Measurements from ENCODE around the gene FHL2.

Gene FHL2

DNA sequence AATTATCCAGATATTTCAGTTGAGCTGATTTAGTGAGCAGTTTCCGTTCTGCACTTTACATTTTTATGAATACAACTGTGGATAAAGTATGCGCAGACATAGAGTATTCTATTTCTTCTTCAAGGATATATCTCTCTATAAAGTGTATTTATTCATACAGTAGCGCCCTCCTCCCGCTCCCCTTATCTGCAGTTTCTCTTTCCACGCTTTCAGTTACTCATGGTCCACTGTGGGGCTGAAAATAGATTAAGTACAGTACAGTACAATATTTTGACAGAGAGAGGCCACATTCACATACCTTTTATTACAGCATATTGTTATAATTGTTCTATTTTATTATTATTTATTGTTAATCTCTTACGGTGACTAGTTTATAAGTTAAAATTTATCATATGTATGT, 19.7 kb upstream of the FHL2 start:
- no peak for DNase-seq

DNA sequence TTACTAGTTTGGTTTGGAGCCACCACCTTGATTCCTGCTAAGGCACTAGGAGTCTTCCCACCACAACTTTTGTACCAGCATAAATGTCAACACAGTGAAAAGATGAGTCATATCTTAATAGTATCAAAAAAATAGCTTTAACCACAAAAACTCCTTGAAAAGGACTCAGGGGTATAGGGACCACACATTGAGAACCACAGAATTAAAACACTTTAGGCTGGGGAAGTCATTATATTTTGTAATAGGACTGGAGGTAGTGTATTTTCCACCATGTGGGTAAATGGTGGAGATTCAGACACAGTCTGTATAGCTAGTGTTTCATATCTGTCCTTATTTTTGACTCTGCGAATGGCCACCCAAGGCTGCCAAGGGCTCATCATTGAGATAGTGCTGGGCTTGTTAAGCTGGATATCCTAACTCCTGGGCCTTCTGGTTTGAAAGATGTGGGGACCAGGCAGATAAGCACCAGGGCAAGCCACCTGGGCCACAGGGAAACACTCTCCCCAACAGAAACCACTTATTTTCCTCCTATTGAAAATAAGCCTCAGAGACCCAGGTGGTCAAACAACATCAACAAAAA, 19.1 kb upstream of the FHL2 start:
- DNase-seq = no peak

DNA sequence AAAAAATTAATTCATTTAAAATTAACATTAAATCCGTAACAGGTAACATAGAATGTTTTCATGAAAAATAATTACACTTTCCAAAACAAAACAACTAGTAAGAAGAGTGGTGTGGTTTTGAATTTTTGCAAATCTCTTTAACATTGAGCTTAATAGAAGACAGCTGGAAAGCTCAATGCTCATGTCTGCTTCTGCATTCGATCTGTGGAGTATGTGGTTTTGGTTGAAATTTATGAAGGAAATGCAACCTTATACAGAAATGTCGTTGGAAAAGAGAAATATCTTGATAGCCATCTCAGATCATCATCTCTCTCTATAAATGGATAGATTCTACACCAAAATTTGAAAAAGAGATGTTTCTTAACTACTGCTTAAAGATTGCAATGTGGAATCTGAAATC, 17.3 kb upstream of the FHL2 start:
- no peak for DNase-seq

GRCh38 chr2:105415007-105415406, 16.2 kb upstream of the FHL2 start:
- DNase-seq = no peak

DNA sequence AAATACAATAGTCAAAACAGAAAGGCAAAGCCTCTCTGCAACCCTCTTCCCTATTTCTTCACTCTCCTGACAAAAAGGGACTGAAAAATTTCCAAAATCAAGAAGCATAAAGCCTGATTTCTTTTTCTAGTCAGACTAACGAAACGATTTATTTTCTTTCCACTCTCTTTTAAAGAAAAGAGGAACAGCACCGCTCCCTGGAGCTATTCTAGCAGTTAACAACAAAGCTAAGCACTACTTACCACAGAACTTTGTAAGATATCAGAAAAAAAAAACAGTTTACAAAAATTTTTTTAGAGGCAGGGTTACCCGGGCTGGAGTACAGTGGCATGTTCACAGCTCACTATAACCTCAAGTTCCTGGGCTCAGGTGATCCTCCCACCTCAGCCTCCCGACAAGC, 14.4 kb upstream of the FHL2 start:
- DNase-seq = no peak

GRCh38 chr2:105412584-105412983, 13.7 kb upstream of the FHL2 start:
- DNase-seq = no peak

GRCh38 chr2:105411720-105412407, 13.0 kb upstream of the FHL2 start:
- no peak for DNase-seq

GRCh38 chr2:105410554-105410953, 11.7 kb upstream of the FHL2 start:
- DNase-seq = no peak

GRCh38 chr2:105409717-105410116, 10.9 kb upstream of the FHL2 start:
- DNase-seq = no peak

DNA sequence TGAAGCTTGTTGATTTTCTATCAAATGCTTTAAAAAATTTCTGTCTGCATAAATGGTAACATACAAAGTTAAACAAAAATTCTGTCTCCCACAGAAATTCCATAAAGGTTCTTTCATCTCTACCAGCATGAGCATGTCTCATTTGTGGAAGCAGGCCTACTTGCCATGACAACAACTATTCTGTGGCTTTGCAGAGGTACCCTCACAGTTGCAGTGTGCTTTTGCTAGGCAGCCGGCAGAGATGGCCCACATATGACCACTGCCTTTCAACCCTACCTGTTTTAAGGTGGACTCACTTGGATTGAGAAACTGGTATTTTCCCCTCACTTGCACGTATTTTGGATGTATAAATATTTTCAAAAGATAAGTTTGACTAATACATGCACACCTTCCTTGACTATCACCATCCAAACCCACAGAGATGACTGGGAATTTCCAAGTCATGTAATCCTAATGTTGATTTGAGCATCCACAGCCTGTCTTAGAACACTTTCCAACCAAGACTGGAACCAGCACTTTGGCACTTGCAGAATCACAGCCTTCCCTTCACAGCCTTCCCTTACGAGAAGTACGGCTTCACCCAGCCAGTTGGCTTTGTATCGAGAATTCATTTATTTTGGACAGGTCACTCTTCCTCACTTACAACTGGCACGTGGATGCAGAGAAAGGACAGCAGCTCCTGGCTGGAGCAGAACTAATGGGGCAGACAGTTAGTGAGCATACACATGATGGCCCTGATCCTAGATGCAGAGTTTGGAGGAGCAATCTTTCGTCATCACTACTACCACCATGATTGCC, 9.3 kb upstream of the FHL2 start:
- no peak for DNase-seq

DNA sequence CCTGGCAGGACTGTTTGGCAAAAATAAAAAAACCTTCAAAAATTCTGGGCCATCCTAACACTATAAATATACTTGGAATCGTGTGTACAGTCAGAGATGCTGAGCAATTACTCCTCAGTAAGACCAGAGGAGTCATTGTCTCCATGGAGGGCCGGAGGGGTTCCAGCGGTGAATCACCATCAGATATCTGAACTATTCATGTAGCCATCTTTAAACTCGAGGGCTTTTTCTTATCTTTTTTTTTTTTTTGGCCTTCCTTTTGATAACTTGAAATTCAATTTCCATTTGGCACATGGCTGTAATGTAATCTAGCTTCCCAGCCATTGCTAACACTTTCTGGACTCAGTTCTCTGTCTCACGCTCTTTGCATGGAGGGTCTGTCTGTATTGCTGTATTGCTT, 7.4 kb upstream of the FHL2 start:
- DNase-seq = no peak

- no peak for DNase-seq
Observed at GRCh38 chr2:105405291-105405690, 6.4 kb upstream of the FHL2 start.

DNA sequence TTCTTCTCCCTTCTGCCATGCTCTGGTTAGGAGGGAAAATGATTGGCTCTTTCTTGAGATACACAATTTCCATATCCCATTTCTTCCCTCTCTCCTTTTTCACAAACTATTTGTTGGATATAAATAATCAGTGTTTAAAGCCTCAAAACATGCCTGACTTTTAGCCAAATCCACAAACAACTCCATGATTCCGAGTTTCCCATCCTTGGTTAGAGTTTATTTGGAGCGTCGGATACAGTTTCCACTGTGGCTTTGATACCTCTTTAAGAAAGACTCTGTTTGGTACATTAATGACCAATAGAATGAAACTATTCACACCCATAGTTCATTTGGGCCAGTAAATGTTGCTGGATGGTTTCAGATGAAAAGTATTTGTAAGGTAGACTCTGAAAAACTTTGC, 5.9 kb upstream of the FHL2 start:
- DNase-seq = no peak

- no peak for DNase-seq
Observed at GRCh38 chr2:105403783-105404698, 5.2 kb upstream of the FHL2 start.

DNA sequence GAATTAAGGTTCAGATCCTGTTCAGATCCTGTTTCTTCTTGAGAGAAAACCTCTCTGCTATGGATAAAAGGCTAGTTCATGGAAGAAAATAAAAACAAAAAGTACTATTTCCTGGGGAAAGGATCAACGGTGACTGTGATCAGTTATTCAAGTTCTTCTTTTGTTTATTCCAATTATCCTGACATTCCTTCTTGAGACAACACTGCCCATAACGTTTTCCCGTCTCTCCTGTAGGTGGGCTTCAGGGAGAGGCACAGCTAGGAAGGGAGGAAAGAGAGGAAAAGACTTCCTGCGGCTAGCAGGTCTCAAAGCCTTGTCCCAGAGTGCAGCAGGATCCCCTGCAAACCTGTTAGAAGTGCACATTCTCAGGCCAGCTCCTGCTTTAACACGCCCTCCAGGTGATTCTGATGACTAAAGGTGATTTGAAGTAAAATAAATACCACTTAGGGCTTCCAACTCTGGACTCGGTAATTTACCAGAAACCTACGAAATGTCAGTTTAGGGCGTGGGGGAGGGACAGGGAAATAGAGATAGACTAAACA, 4.5 kb upstream of the FHL2 start:
- no peak for DNase-seq

DNA sequence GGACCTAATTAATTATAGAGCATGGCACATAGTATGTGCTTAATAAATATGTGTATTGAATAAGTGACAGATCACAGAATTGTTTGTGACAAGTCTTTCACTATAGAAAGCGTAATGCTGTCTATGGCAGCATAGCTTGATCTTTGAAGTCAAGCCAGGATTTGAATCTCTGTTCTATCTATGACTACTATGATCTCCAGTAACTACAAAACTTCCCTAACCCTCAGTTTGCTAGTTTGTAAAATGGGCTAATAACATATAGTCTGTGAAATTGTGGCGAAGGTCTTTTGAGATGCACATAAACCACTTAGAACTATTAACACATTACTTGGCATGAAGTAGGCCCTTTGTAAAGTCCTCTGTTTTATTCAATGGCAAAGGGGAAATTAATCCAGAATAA, 4.0 kb upstream of the FHL2 start:
- DNase-seq = no peak

- DNase-seq = no peak
Observed at GRCh38 chr2:105401867-105402266, 3.0 kb upstream of the FHL2 start.

DNA sequence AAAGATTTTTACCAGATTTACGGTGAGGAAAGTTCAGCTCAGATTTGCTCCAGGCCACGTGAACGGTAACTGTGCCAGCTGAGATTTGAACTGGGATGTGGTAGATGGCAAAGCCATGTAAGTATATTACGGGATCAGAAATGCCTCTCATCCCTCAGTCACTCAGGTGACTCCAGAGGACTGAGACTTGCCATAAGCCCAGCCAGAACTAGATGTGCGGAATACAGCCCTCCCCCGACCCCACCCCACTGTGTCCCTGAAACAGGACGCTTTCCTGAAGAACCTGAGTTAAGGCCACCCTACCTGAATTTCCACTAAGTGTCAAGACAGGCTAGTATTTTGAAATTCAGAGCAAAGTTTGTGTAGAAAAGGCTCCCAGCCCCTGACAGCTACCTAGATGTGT, 1.3 kb upstream of the FHL2 start:
- no peak for DNase-seq

- DNase-seq = no peak
Observed at GRCh38 chr2:105399207-105399861, 483 bp upstream of the FHL2 start.

- DNase-seq = no peak
Observed at GRCh38 chr2:105397953-105398335, 907 bp downstream of the FHL2 start.

- DNase-seq = no peak
Observed at GRCh38 chr2:105397025-105397722, 1.7 kb downstream of the FHL2 start.

Measured in activated CD4-positive, CD25-positive, alpha-beta regulatory T cell (primary cell).